DMS153 (cell line): ENCODE results near the gene HRAS.
"Not testable (repeated sequence)": the region's sequence is repeated elsewhere in the genome, so short reads cannot be mapped to it uniquely, and the experiment has no call there.

Experiments used
- DNase-seq: peaks from one replicate; lab custom pipeline; 2025; lab: John Stamatoyannopoulos, UW

Gene HRAS

DNA sequence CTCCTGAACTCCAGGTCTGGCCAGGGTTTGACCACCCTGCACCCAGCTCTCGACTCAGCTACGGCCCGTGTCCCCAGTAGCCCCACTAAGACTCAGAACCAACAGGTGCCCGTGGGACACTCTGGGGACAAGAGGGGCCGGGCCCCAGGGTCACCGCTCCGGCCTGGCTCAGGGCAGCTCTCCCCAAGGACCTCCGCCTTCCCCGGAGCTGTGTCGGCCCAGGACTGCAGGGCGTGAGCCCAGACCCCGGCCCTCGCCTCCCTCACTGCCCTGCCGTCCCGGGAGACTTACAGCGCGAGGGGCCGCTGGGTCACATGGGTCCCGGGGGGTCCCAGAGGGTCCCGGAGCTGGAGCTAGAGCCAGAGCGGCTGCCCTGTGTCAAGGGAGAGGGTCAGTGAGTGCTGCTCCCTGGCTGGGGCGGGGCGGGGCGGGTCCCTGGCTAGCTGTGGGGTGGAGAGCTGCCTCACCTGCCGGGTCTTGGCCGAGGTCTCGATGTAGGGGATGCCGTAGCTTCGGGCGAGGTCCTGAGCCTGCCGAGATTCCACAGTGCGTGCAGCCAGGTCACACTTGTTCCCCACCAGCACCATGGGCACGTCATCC lies 2.3 kb downstream of the HRAS start:
- DNase-seq = no peak

DNA sequence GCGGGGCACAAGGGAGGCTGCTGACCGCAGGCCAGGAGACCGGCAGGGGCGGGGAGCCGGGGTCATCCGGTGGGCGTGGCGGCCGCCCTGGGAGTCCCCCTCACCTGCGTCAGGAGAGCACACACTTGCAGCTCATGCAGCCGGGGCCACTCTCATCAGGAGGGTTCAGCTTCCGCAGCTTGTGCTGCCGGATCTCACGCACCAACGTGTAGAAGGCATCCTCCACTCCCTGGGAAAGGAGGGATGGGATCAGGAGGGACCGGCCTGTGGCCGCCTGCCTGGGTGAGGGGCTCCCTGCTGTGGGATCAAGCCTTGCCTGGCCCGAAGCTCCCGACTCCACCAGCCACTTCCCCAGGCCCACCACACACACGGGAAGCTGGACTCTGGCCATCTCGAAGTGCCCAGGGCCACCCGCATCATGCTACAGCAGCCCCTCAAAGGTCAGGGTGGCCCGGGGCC lies 2.8 kb downstream of the HRAS start:
- DNase-seq = no peak

DNA sequence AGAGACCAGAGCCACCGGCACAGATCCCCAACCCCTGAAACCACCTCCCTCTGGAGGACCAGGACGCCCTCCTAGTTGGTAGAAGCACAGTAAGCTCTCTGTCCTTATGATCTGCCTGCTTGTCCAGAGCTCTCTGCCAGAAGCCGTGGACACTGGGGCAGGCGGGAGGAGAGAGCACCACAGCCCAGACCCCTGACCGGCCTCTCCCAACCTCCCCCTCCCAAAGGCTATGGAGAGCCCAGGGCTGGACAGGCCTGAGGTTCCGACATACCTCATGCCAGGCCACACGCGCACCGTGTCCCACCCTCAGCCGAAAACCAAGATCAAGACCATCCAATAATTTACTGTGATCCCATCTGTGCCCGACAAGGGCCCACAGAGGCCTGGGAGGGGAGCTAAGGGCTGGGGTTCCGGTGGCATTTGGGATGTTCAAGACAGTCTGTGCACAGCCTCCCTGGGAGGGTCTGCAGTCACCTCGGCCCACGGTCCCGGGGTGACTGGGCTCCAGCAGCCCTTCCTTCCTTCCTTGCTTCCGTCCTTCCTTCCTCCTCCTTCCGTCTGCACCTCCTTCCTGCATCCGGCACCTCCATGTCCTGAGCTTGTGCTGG lies 3.4 kb downstream of the HRAS start:
- DNase-seq = no peak

DNA sequence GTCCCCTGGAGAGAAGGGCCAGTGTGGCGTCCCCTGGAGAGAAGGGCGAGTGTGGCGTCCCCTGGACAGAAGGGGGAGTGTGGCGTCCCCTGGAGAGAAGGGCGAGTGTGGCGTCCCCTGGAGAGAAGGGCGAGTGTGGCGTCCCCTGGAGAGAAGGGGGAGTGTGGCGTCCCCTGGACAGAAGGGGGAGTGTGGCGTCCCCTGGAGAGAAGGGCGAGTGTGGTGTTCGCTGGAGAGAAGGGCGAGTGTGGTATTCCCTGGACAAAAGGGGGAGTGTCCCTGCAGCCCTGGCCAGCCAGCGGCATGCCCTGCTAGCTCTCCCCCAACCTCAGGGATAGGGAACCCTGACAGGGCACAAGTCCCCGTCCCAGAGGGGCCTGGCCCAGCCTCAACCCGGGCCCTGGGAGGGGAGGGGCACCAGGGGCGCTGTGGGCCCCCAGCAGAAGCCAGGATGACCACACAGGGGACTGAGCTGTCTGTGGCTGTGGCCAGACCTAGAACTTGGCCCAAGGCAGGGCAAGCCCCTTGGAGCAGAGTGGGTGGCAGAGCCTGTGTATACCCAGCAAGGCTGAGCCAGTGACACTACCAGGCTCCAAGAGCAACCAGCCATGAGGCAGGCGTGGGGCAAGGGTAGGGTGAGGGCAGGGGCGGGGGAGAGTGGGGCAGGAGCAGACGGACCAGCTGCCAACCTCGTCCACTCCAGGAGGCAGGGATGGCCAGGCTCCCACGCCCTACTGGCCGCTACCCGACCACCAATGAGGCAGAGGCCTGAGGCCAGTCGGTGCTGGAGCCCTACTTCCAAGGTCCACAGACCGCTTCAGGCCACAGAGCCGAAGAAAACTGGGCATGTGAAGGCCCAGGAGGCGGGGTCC lies 4.2 kb downstream of the HRAS start:
- DNase-seq = no peak

DNA sequence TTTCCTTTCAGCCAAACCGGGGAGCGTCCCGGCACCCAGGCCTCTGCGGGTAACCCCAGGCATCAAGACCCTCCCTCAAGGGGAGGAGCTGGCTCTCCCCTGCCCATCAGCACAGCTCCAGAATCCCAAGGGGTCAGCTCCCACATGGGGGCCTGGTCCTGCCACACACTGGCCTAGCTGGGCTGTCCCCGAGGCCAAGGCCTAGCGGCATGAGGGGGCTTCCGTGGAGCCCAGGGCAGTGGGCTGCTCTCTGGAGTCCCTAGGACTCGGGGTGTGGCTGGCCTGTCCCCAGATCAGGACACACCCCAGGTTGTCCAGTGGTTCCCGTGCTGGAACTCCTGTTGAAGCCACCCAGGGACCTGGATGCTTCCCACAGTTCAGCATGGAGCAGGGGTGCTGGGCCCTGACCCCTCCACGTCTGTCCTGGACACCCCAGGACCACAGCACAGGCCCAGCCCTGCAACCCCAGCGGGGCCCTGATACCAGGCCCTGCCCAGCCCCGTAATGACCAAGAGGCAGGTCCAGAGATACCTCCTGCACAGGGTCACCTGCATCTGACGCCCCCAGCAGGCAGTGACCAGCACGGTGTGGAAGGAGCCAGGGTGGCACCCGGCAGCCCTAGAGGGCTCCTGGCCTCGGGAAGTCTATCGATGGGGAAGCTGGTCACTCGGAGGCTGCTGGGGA lies 5.5 kb downstream of the HRAS start:
- no peak for DNase-seq

DNA sequence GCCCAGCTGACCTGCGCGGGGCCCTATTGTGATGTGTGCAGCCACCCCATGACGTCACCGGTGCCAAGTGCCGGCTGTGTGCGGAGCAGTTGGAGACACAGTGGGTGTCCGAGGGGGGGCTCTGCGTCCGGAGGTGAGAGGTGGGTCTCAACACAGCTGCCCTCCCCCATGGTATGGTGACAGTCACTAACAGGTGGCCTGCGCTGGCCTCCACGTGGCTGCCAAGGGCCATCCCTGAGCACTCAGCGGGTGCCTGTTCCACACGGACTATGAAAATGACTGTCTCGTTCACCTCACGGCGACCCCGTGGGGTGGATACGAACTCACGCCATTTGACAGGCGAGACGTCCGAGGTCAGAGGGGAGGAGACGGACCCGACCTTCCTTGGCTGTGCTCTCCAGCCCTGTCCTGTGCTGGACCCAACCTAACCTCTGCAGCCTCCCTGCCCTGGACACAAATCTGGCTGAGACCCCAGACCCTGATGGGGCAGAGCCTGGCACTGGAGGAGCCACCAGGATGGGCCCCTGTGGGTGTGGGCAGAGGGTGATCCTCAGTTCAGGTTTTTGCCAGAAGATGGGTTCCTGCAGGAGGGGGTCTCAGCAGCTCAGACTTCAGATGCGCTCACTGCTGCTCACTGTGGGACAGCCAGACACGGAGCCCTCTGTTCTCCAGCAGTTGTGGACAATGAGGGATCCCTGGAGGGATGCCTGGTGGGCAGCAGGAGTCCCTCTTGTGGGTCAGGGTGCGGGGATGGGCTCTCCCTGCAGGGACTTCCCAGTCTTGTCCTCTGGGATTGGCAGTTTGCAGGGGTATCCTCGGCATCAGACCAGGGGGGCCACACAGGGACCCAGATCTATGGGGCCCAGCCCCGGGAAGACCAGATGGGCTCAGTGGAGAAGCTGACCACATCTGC lies 6.3 kb downstream of the HRAS start:
- no peak for DNase-seq

DNA sequence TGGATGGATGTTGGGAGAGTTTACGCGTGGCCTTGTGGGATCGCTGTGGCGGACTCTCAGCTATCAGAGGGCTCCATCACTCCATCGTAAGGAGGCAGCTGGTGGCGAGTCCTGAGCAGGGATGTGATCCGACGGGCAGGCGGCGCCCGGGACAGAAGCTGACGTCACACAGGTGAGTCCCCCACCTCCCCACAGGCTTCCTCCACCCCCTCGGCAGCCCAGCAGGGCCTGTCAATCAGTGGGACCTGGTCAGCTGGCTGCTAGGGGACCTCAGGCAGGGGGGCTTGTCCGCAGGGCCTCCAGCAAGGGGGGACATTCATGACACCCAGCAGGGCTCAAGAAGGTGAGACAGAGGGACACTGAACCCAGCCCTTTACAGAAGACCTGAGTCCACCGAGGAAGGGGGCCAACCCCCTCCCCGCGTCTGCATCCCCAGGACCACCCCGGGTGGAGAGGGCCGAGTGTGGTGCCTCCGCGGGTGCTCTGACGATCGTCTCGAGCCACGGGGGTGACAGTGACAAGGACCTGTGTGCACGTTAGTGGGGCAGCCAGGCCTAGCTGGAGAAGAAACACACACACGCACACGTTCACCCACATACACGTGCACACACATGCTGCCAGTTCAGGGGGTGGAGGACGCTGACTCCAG lies 7.1 kb downstream of the HRAS start:
- no peak for DNase-seq

DNA sequence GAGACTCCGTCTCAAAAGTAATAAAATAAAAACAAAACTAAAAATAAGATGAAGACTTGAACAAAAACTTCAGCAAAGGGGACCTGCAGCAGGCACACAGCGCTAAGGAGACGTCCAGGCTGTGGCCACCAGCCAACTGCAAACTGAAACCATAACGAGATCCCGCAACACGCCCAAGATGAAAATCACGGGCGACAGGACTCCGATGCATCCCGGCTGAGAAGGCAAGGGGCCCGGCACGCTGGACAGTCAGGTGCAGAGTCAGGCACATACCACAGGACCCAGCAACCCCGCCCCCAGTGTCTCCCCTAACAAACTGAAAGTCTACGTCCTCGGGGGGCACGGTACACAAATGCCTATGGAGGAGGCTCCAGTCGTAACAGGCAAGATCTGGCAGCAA lies 9.2 kb downstream of the HRAS start:
- no peak for DNase-seq

DNA sequence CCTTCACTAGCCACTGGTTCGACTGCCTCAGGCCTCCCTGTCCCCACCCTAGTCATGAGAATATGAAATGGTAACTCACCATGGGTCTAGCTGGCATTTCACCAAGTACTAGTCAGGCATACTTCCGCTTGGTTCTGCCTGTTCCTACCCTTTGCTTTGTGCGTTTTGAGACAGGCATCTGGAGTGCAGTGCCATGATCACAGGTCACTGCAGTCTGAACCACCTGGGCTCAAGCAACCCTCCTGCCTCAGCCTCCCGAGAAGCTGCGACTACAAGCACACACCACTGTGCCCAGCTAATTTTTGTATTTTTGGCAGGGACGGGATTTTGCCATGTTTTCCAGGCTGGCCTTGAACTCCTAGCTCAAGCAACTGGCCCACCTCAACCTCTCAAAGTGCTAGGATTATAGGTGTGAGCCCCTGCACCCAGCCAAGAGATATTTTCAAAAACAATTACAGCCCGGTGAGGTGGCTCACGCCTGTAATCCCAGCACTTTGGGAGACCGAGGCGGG lies 14.1 kb downstream of the HRAS start:
- no peak for DNase-seq

DNA sequence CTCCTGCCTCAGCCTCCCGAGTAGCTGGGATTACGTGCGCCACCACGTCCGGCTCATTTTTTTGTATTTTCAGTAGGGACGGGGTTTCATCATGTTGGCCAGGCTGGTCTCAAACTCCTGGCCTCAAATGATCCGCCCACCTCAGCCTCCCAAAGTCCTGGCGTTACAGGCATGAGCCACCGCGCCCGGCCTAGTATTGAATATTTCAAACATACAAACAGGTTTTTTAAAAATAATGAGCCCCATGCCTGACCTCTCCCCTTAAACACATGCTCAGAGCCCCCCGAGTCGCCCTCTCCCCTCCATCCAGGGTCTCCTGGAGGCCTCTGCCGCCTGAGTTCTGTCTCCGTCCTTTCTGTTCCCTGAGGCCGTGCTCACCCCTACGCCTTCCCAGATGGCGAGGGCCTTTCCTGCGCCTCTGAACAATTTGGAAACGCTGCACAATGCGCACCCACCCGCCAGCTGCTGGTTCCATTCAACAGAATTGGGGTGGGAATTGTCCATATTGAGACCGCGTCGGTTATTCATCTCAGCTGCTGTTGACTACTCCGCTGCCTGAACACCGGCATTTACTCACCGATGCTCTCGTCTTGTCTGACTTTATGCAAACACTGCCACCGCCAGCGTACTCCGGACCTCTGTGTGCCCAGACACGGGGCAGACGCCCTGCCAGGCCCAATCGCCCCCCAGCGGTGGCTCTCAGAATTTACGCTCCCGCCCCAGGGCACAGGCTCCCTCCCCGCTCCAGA lies 14.8 kb downstream of the HRAS start:
- no peak for DNase-seq

DNA sequence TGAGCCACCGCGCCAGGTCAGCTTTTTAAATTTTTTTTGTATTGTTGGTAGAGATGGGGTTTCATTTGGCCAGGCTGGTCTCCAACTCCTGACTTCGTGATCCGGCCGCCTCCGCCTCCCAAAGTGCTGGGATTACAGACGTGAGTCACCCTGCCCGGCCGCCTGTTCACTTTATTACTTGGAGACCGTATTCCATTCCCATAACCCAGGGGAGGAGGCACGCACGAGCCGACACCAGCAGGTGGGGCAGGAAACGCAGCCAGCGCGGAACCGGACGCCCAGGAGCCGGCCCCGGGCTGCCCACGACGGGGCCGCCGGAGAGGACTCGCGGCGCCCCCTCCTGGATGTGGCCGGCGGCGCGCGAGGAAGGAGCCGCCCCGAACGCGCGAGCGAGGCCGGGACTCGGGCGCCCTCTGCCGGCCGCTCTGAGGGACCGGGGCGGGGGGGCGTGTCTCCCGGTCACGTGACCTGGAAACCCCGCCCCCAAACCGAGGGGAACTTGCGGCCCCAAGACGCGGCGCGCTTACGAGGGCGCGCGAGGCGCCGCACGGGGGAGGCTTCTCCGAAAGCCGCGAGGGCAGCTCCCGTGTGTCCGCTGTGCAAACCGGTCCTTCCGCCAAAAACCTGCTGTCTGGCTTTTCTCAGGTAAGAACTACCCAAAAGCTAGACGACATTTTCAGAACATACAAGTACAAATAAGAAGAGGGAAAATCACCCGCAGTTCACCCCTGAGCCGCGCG lies 16.7 kb downstream of the HRAS start:
- peak; percentile 51 for DNase-seq

DNA sequence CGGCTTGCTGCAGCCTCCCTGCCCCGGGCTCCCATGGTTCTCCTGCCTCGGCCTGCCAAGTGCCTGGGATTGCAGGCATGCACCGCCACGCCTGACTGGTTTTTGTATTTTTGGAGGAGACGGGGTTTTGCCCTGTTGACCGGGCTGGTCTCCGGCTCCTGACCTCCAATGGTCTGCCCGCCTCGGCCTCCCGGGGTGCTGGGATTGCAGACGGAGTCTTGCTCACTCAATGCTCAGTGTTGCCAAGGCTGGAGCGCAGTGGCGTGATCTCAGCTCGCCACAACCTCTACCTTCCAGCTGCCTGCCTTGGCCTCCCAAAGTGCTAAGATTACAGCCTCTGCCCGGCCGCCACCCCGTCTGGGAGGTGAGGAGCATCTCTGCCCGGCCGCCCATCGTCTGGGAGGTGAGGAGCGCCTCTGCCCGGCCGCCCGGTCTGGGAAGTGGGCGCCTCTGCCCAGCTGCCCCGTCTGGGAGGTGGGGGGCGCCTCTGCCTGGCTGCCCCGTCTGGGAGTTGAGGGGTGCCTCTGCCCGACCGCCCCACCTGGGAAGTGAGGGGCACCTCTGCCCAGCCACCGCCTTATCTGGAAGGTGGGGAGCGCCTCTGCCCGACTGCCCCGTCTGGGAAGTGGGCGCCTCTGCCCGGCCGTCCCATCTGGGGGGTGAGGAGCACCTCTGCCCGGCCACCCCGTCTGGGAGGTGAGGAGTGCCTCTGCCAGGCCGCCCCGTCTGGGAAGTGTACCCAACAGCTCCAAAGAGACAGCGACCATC lies 18.3 kb downstream of the HRAS start:
- DNase-seq = not testable (repeated sequence)

DNA sequence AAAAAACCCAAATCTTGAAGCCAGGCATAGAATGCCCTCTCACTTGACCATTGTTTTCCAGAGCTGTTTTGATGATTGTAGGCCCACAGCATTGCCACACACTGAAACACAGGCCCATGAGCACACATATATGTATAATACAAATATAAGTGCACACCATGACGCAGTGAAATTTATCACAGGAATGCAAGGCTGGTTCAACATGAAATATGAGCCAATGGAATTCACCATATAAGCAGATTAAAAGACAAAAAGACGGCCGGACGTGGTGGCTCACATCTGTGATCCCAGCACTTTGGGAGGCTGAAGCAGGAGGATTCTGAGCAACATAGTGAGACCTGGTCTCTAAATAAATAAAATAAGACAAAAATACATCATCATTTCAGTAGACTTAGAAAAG lies 19.0 kb downstream of the HRAS start:
- DNase-seq = no peak

DNA sequence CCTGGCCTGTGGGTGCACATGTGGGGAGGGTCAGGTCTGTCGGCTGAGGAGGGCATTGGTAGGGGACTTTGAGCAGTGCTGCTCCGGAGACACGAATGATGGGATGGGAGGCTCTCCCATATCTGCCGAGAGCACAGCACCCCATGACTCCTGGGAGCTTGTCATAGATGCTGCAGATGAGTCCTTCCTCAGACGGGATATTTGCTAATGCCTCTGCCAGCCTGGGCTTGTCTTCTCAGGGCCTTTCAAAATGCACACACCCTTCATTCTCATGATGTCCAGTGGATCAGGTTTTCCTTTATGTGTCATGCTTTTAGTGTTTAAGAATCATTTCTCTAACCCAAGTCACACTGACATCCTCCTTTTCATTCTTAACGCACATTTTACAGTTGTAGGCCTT lies 20.2 kb downstream of the HRAS start:
- no peak for DNase-seq

DNA sequence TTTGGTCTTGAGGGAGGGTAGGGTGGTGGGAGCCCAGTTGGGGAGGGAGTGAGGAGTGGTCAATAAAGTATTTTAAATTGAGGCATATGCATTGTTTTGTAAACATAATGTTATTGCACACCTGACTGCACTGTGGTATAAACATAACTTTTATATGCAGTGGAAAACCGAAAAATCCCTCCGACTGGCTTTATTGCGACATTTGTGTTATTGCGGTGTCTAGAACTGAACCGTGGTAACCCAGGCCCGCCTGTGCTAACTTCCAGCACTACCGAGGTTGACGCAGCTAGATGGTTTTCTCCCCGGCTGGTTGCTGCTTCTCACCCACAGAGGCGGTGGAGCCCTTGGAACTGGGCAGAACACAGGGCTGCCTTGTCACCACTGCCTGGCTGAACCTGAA lies 20.8 kb downstream of the HRAS start:
- no peak for DNase-seq

DNA sequence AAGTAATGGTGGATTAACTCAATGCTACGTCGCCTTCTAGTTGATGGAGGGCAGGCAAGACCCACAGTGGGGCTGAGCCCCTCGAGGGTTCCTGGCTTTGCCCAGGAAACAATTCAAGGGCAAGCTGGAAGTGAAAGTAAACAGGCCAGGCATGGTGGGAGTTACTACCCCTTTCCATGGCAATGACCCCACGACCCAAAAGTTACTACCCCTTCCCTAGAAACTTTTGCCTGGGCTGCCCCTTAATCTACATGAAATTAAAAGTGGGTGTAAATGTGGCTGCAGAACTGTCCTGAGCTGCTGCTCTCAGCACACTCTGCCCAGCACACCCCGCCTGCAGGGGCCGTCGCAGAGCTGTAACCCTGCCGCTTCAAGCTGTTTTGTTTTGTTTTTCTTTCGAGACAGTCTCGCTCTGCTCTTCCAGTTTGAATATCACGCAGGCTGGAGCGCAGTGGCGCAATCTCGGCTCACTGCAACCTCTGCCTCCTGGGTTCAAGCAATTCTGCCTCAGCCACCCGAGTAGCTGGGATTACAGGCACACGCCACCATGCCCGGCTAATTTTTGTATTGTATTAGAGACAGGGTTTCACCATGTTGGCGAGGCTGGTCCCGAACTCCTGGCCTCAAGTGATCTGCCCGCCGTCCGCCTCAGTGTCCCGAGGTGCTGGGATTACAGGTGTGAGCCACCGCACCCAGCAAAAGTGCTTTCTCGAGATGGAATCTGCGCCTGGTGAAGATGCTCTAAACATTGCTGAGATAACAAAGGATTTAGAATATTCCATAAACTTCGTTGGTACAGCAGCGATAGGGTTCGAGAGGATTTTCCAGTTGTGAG lies 22.4 kb downstream of the HRAS start:
- DNase-seq = no peak

DNA sequence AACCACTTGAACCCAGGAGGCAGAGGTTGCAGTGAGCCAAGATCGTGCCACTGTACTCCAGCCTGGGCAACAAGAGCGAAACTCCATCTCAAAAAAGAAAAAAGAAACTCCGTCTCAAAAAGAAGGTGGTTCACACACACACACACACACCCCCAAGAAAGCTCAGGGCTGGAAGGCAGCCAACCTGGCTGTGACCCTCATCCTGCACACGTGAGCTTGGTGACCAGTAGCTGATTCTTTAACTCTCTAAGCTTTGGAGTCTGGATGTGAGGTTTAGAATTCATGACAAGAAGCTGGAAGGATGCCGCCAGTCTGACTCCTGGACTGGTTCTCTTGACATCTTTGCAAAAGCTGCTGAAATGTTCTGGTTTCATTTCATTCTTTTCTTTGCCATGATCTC lies 26.4 kb downstream of the HRAS start:
- DNase-seq = no peak
